Ovary (tissue), 3 donors: ENCODE measurements around the gene MROH8.

Experiments used
- POLR2A ChIP-seq: fragments of 450-650 bp; IDR thresholded peaks from one replicate; pipeline ENCODE4 v1.6.1; 2017; ENCODE audit warnings: antibody characterized with exemption, mild to moderate bottlenecking, moderate library complexity
- TF ChIP-seq, protein P1 (sequence below), 3 donors: fragments of 450-650 bp in 2 of 3; fragments of 200-600 bp in 1 of 3; IDR thresholded peaks; one replicate each; pipeline versions ENCODE4 v1.5.1 to v1.8.0; 2016 to 2022; ENCODE audit warnings: antibody characterized with exemption in 3 of 3, mild to moderate bottlenecking in 1 of 3
- donor health status: DM: no; HTN: no; CAD: no.

DNA sequence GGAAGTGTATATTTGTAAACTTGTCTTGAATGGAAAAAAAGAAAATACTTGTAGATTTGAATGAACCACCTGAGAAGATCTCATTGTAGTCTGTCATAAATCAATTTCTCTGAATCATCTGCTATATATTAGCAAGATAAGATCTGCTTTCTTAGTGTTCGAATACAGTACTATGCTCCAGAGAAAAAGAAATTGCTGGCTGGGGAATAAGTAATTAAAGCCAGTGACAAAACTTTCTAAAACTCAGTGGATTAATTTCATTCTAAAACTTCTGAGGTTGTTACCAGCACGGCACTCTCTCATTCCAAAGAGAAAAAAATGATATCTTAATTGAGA lies 22.4 kb upstream of the MROH8 start:
- TF ChIP-seq, protein P1, sequence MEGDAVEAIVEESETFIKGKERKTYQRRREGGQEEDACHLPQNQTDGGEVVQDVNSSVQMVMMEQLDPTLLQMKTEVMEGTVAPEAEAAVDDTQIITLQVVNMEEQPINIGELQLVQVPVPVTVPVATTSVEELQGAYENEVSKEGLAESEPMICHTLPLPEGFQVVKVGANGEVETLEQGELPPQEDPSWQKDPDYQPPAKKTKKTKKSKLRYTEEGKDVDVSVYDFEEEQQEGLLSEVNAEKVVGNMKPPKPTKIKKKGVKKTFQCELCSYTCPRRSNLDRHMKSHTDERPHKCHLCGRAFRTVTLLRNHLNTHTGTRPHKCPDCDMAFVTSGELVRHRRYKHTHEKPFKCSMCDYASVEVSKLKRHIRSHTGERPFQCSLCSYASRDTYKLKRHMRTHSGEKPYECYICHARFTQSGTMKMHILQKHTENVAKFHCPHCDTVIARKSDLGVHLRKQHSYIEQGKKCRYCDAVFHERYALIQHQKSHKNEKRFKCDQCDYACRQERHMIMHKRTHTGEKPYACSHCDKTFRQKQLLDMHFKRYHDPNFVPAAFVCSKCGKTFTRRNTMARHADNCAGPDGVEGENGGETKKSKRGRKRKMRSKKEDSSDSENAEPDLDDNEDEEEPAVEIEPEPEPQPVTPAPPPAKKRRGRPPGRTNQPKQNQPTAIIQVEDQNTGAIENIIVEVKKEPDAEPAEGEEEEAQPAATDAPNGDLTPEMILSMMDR (IDR thresholded peaks at IDR 0.05), result no peak
- TF ChIP-seq POLR2A, result no peak
